ENCODE results near the gene LRRC75B. TPM values are rescaled to one million over a fixed set of nuclear protein-coding genes. Genes with fewer than 3 reads are reported as not detected.
A peak's percentile ranks its signal among the peaks of the same experiment; 100 is the strongest.
"Not testable (repeated sequence)": the region's sequence is repeated elsewhere in the genome, so short reads cannot be mapped to it uniquely, and the experiment has no call there.

Gene LRRC75B
- total RNA-seq, 4 donors from 2014 or later: 8.5 to 21.2 (median 14.8) TPM

DNA sequence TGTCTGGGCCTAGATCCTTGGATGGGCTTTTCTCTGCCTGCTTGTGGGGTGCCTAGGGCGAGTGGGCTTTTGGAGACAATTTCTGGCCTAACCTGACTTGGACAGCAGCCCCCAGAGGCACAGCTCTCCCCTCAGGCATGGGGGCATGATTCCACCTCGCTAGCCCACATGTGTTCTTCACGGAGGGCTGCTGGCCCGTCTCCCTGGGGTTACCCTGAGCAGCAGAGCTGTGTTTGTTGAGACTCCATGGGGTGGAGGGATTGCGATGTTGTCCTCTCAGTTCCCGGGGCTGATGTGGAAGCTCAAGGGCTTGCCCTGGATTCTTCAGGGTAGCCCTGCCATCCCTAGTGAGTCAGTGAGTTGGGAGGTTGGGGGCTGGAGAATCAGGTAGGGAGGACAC is 2.4 kb upstream of the LRRC75B start:
- no peaks in the 10 kb centered on the region for H3K36me3 ChIP-seq
- H3K9me3 ChIP-seq: no peaks in the 10 kb centered on the region
- H3K27ac ChIP-seq: no peak overlapping the region
- H3K4me1 ChIP-seq: peaks cover 0 to 23% (median 6%) of the 10 kb centered on the region in 3 donors
- H3K4me3 ChIP-seq: no peak overlapping the region
- no peak for TF ChIP-seq POLR2A (IDR thresholded peaks at IDR 0.05)
- TF ChIP-seq, protein P1, sequence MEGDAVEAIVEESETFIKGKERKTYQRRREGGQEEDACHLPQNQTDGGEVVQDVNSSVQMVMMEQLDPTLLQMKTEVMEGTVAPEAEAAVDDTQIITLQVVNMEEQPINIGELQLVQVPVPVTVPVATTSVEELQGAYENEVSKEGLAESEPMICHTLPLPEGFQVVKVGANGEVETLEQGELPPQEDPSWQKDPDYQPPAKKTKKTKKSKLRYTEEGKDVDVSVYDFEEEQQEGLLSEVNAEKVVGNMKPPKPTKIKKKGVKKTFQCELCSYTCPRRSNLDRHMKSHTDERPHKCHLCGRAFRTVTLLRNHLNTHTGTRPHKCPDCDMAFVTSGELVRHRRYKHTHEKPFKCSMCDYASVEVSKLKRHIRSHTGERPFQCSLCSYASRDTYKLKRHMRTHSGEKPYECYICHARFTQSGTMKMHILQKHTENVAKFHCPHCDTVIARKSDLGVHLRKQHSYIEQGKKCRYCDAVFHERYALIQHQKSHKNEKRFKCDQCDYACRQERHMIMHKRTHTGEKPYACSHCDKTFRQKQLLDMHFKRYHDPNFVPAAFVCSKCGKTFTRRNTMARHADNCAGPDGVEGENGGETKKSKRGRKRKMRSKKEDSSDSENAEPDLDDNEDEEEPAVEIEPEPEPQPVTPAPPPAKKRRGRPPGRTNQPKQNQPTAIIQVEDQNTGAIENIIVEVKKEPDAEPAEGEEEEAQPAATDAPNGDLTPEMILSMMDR (IDR thresholded peaks at IDR 0.05): no peak
- TF ChIP-seq EP300 (IDR thresholded peaks at IDR 0.05): no peak
- no peak for TF ChIP-seq POLR2AphosphoS5 (IDR thresholded peaks at IDR 0.05)
- no peak for ATAC-seq
- WGBS, 2 donors (ENCODE audit: low coverage in 1 of 2): no CpG with 5 or more reads among the region's 6 CpGs
- H3K27me3 ChIP-seq: no peaks in the 10 kb centered on the region

DNA sequence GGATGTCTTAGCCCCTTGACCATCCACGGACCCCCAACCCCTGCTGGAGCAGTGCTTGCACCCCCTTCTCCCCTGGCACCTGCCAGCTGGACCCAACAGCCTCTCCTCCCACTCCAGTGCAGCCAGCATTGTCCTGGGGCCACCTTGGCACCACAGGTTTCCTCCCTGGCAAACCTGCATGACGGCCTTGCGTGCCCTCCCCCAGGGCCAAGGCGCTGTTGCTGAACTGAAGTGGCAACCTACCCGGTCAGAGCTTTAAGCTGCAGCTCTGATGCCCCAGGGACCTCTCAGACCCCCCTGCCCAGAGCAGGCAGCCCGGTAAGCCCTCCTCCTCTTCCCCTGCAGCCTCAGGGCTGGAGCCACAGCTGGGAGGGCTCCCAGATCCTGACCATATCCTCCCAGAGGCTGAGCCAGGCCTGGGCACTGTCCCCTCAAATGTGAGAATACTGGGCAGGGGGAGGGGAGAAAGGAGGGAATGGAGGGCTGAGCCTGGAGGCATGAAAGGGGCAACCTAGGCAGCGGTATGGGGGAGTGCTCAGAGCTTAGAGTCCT is 1.8 kb upstream of the LRRC75B start:
- no peaks in the 10 kb centered on the region for H3K27me3 ChIP-seq
- peaks cover 0 to 3% of the 10 kb centered on the region in 2 donors for H3K36me3 ChIP-seq
- peak overlapping the region in 1 of 4 donors; percentile 6 for H3K27ac ChIP-seq
- H3K4me3 ChIP-seq: no peak overlapping the region
- no CpG with 5 or more reads among the region's 7 CpGs for WGBS, 2 donors (ENCODE audit: low coverage in 1 of 2)
- ATAC-seq: no peak
- no peak for TF ChIP-seq EP300 (IDR thresholded peaks at IDR 0.05)
- TF ChIP-seq POLR2A (IDR thresholded peaks at IDR 0.05): no peak
- TF ChIP-seq, protein P1 (IDR thresholded peaks at IDR 0.05): no peak
- TF ChIP-seq POLR2AphosphoS5 (IDR thresholded peaks at IDR 0.05): no peak
- H3K9me3 ChIP-seq: no peaks in the 10 kb centered on the region
- H3K4me1 ChIP-seq: peaks cover 0 to 23% (median 6%) of the 10 kb centered on the region in 3 donors

DNA sequence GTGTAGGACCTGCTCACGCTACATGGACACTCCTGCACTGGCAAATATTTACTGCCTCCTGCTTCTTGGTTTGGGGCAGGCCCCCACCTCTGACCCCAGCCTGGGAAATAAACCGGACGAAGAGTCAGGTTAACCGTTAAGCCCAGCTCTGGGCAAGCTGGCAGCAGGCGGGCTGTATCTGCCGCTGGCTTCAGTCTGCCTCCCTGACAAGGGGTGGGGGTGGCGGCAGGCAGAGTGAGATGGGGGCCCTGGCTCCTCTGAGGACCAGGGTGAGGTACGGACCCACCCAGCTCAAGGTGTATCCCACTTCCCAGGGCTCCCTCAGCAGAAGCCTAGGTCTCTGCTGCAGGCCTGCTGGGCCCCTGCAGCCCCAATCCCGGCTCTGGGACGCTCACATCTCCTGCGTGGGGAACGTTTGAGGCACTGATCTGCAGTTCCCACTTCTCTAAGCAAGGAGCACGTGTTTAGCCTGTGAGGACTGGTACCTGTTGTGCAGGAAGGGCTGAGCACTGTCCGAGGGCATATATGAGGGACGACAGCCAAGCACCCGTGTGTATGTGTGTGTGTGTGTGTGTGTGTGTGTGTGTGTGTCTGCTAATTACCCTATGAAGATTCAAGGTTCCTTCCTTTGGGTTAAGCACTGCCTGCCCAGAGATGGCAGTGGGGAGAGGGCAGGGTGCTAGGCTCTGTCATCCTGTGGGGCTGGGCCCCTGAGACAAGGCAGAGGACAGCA is 1.1 kb upstream of the LRRC75B start:
- ATAC-seq: no peak
- 56% methylated on average over 3 of the region's 16 CpGs; no CpG with 5 or more reads in 1 of the 2 donors for WGBS, 2 donors (ENCODE audit: low coverage in 1 of 2)
- Histone ChIP-seq H3K27me3 (no peaks in the 10 kb centered on the region), H3K9me3 (no peaks in the 10 kb centered on the region), H3K4me3 (no peak overlapping the region), H3K27ac (peak overlapping the region in 3 of 4 donors; percentile 26 to 89 (median 87)), H3K36me3 (peaks cover 0 to 10% of the 10 kb centered on the region in 2 donors), H3K4me1 (peaks cover 0 to 23% (median 6%) of the 10 kb centered on the region in 3 donors)
- TF ChIP-seq, protein P1 (IDR thresholded peaks at IDR 0.05): no peak
- TF ChIP-seq EP300 (IDR thresholded peaks at IDR 0.05) (no peak), POLR2AphosphoS5 (IDR thresholded peaks at IDR 0.05) (no peak)

DNA sequence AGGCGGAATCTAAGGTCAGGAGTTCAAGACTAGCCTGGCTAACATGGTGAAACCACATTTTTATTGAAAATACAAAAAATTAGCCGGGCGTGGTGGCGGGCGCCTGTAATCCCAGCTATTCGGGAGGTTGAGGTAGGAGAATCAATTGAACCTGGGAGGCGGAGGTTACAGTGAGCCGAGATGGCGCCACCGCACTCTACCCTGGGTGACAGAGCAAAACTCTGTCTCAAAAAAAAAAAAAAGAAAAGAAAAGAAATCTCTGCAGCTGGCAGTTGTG is 624 bp upstream of the LRRC75B start:
- peak overlapping the region; percentile 57 to 91 (median 88) for H3K27ac ChIP-seq
- not testable (repeated sequence) for H3K9me3 ChIP-seq, H3K27me3 ChIP-seq, ATAC-seq
- peaks cover 0 to 15% of the 10 kb centered on the region in 2 donors for H3K36me3 ChIP-seq
- H3K4me1 ChIP-seq: peaks cover 0 to 23% (median 6%) of the 10 kb centered on the region in 3 donors
- H3K4me3 ChIP-seq: peak overlapping the region; percentile 74 to 80
- WGBS, 2 donors (ENCODE audit: low coverage in 1 of 2): 85% methylated on average over 8 of the region's 10 CpGs; no CpG with 5 or more reads in 1 of the 2 donors

DNA sequence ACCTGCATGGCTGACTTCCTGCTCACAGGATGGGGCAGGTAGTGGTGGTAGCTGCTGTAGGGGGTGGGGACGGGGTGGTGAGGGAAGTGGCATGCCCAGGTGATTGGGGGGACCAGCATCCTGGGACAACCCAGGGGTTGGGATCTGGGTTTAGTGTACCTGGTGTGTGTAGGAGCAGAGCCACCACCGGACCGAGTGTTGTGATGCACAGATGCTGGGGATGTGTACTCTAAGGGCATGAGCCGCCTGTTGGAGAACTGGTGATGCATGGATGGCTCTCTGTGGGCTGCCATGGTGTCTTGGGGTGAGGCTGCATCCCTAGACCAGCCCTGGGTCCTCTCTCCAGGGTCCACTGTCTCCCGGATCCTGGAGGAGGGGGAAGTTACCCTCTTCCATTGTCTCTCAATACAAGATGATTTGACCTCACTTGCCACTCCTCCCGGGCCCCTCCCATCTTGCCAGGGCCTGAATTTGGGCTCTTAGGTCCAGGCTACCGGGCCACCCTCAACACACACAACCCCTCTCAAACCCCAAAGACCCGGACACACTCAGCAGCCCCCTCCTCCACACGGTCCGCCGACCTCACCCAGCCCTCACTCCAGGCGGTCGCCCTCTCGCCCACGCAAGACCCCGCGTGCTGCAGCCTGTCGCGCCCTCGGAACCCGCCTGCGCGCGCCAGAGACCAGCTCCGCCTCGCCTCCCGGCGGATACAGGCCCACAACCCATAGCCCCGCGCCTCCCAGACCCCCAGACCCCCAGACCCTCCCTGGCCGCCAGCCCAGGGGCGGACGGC is 619 bp downstream of the LRRC75B start:
- Histone ChIP-seq H3K27ac (peak overlapping the region; percentile 62 to 91 (median 88)), H3K36me3 (peaks cover 0 to 27% of the 10 kb centered on the region in 2 donors), H3K27me3 (no peaks in the 10 kb centered on the region), H3K4me3 (peak overlapping the region; percentile 74 to 80), H3K9me3 (no peaks in the 10 kb centered on the region), H3K4me1 (peaks cover 0 to 23% (median 6%) of the 10 kb centered on the region in 3 donors)
- 7 to 54% methylated on average over 3 to 12 of the region's 33 CpGs for WGBS, 2 donors (ENCODE audit: low coverage in 1 of 2)
- TF ChIP-seq POLR2A (IDR thresholded peaks at IDR 0.05) (no peak), EP300 (IDR thresholded peaks at IDR 0.05) (no peak), POLR2AphosphoS5 (IDR thresholded peaks at IDR 0.05) (no peak)
- TF ChIP-seq, protein P1 (IDR thresholded peaks at IDR 0.05): no peak
- peak; percentile 10 for ATAC-seq

Measured in gastroesophageal sphincter (tissue), 4 donors.